ENCODE results near the gene HAUS5.

- TF ChIP-seq CTCF (IDR thresholded peaks at IDR 0.05; ENCODE audit: low read length) (no peak), EZH2 (IDR thresholded peaks at IDR 0.05; ENCODE audit: borderline replicate concordance, low read length) (no peak)
Measured at GRCh38 chr19:35644987-35645679, 32.6 kb downstream of the HAUS5 start.

Data from OCI-LY1 (cell line).